Inflammatory macrophage treated with lipopolysaccharide for 1 hour (primary cell): ENCODE results near the gene IL22RA1.

Source experiments
- DNase-seq, 2 donors: peaks; one replicate each; pipeline ENCODE4 v3.0.0-alpha.2; 2020 to 2022

The IL22RA1 gene

GRCh38 chr1:24111262-24111995 lies 31.5 kb downstream of the IL22RA1 start:
- no peak for DNase-seq

GRCh38 chr1:24110642-24111261 lies 32.2 kb downstream of the IL22RA1 start:
- DNase-seq: no peak

- no peak for DNase-seq
Measured at GRCh38 chr1:24109686-24110475, 33.1 kb downstream of the IL22RA1 start.

DNA sequence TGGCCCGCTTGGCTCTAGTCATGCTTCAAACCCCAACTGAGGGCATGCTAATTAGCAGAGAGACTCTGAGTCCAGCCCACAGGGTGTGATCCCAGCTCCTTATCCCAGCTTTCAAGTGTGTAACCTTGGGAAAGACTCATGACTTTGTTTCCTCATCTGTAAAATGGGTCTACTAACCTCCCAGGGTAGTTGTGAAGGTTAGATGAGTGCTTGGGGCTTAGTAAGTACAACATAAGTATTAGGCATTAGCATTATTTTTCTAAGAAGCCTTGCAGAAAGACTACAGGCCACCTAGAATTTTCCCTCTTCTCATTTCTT lies 33.8 kb downstream of the IL22RA1 start:
- DNase-seq: no peak

GRCh38 chr1:24108334-24109165 lies 34.4 kb downstream of the IL22RA1 start:
- no peak for DNase-seq

DNA sequence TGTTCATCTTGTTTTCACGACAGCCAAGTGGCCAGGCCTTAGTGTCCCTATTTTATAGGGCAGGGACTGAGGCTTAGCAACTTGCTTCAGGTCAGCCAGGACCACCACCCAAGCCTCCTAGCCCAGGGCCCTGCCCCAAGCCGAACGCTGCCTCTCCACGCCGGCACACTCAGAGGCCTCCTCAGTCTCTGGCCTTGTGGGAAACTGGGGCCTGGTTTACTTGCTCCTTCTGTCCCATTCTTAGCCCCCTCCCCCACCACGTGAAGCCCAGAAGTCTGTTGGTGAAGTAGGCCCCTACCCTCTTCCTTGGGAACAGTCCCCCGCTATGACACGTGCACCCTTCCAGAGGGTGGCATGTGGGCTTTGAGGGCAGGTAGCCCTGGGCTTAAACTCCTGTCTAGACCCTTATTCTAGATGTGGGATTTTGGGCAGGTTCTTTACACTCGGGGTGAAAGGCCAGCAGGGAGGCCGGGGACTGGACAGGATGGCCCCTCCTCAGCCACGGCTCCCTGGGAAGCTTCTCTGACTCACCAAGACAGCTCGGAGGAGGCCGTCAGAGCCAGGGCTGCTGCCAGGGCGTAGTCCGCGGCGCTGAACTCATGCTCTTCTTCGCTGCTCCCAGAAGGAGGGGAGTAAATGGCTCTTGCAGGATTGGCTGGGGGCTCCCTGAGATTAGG lies 35.3 kb downstream of the IL22RA1 start:
- DNase-seq: no peak

- no peak for DNase-seq
Measured at GRCh38 chr1:24105368-24106160, 37.4 kb downstream of the IL22RA1 start.

DNA sequence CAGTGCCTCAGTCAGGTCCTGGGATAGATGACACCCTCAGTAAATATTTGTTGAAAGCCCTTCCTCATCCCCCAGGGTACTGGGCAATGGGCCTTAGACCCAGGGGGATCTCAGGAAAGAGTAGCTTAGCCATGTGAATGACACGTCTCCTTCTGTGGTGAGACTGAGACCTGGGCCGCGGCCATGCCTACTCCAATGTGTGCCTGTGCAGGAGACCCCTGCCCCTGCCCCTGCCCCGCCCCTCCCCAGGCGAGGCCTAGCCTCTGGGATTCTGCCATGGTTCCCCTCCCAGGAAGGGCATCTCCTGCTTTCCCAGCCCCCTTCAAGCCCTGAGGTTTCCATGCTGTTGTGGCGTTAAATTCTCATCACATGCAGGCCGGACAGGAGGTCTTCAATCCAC lies 38.1 kb downstream of the IL22RA1 start:
- no peak for DNase-seq

DNA sequence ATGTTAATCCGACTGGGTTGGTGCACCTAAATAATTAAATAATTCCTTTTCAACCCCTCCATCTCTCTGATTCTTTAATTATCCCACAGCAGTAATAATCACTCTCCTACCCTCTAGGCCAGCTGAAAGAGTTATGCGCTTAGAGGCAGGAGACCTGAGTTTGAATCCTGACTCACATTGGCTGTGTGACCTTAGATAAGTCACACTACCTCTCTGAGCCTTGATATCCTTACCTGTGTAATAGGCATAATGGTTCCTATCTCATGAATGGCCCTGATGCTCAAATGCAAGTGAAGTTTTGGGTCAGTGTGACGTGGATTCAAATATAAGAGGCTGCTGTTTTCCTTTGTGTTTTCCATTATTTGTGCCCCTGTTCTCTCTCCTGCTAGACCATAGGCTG lies 39.1 kb downstream of the IL22RA1 start:
- DNase-seq: no peak

GRCh38 chr1:24103408-24103807 lies 39.5 kb downstream of the IL22RA1 start:
- DNase-seq: no peak

DNA sequence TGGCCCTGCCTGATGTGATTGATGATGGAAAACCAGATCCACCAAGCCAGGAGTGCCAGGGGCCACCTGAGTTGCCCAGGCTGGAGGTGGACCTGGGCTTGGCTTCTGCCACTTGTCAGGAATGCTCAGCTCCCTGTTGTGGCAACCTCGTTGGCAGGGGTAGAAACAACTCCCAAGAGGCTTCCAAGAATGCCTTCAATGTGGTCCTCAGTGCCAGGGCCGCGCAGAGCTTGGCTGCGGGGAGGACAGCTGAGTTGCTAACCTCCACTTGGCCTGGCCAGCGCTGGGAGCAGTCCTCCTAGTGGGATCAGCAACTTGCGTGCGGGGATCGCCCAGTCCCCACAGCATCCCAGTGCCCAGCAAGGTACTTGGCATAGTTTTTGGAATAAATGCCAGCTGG lies 40.0 kb downstream of the IL22RA1 start:
- no peak for DNase-seq

DNA sequence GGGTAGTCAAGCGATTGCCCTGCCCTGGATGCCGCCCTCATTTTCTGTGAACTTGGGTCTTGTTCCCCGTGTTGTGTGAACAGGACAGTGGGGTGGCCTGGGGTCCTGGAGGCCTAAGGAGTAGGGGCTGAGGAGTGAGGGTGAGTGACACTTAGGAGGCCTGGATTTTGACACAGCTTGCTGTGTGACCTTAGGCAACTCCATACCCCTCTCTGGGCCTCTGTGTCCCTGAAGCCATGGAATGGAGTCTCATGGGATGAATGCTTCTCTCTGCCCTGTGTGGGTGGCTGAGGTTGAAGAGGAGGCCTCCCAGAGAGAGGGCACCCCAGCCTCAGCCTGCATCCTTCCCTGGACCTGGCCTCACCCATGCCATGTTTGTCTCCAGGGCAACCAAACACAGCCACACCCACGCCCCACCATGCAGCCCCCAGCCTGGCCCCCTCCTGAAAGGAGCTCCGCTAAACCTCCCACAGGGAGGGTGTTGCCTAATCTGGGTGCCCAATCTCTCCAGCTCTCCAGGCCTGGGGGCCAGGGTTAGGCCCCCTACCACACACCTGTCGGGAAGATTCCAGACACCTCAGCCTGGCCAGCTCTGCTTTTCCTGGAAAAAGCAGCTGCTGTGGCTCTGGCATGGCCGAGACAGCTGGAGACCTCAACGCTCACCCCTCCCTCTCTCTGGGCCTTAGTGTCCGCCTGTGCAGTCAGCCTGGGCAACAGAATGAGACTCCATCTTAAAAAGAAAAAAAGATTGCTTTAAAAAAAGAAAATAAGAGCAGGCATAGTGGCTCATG lies 40.9 kb downstream of the IL22RA1 start:
- DNase-seq: no peak

DNA sequence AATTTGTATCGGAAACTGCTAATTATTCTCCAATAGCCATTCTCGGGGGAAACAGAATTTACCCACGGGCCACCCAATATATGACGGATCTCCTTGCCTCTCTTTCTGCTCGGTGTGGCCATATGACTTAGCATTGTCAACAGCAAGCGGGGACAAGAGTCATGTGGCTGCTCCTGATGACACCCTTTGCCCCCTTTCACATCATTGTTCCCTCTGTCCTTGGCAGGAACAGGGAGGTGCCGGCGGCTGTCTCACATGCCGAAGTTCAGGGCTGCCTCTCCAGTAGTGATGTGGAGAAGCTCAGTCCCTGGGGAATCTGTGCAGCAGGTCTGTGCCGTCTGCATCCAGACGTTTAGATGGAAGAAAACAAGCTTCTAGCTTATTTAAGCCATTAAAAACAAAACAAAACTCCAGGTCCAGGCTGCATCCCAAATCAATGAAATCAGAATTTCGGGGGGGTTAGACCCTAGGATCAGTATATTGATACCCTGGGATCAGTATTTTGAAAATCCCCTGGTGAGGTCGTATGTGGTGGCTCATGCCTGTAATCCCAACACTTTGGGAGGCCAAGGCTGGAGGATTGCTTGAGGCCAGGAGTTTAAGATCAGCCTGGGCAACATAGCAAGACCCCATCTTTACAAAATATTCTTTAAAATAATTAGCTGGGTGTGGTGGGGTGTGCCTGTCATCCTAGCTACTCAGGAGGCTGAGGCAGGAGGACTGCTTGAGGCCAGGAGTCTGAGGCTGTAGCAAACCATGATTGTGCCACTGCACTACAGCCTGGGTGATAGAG lies 41.8 kb downstream of the IL22RA1 start:
- DNase-seq: no peak

DNA sequence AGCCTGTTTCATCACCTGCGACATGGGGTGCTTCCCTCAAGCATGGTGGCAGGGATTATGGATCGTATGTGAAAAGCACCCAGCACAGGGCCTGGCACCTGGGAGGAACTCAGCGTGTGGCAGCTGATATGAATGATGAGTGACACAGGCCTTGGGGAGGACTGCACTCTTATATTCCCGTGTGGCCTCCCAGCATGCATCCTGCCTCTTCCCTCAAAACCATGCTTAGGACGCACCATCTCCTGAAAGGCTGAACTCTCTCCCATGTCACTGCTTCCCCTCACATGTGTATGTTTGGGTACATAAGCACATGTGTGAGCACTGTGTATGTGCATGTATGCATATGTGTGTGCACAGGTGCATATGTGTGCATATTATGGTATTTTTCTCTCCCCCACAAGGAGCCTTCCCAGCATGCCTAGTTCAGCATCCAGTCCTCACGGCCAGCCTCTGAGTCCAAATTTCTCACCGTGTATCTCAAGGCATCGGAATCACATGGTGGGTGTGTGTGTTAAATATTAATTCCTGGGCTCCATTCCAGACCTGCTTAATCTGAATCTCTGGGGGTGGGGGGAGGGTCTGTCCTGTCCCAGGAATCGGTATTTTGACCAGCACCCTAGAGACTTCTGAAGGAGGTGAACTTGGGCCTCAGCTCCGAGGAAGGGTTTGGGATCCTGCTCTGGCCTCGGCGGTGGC lies 43.8 kb downstream of the IL22RA1 start:
- no peak for DNase-seq

GRCh38 chr1:24098102-24098501 lies 44.8 kb downstream of the IL22RA1 start:
- no peak for DNase-seq

DNA sequence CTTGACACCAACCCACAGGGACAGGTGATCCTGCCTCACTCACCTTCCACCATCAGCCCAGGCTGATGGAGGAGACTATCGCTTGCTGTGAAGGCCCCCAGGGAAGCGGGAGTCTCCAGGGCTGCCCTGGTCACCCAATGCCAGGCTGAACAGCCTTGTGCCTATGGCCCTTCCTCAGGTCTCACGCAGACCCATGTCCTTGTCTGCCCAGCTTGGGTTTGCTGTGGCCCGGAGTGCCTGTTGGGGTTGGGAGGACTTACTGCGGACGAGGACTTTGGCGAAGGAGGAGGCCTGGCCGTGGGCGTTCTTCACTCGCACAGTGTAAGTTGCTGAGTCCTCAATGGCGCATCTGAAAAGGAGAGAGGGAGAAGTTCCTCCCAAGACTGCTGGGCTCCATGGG lies 45.3 kb downstream of the IL22RA1 start:
- DNase-seq: no peak

DNA sequence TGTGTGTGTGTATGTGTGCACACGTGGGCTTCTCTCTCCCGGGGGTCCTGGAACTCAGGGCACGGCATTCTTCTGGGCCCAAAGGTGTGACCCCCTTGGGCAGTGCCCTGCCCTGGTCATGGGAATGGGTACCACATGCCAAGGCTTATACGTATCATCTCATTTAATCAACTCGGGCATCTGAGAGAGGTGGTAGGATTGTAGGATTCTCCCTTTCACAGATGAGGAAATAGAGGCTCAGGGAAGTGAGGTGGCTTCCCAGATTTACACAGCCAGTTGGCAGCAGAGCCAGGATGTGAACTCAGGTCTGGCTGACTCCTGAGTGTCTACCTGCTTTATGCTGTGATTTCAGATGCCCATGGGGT lies 46.2 kb downstream of the IL22RA1 start:
- DNase-seq: no peak

GRCh38 chr1:24096009-24096738 lies 46.8 kb downstream of the IL22RA1 start:
- DNase-seq: no peak
